COLO668 (cell line): ENCODE results near the gene MMP11.

Experiments
- DNase-seq: peaks from one replicate; lab custom pipeline; 2025; ENCODE audit not compliant: unreplicated experiment; lab: John Stamatoyannopoulos, UW

The MMP11 gene

GRCh38 chr22:23827351-23827995, 54.8 kb downstream of the MMP11 start:
- no peak for DNase-seq

GRCh38 chr22:23828800-23829680, 56.4 kb downstream of the MMP11 start:
- no peak for DNase-seq

GRCh38 chr22:23829845-23830372, 57.3 kb downstream of the MMP11 start:
- no peak for DNase-seq

GRCh38 chr22:23831261-23831660, 58.6 kb downstream of the MMP11 start:
- no peak for DNase-seq

GRCh38 chr22:23831781-23832180, 59.1 kb downstream of the MMP11 start:
- DNase-seq: no peak

GRCh38 chr22:23832226-23833016, 59.8 kb downstream of the MMP11 start:
- DNase-seq: no peak

- no peak for DNase-seq
These were observed 60.5 kb downstream of the MMP11 start for GRCh38 chr22:23833017-23833751.
